ENCODE results near the gene CRACR2A. TPM values are rescaled to one million over a fixed set of nuclear protein-coding genes. Genes with fewer than 3 reads are reported as not detected.

CRACR2A gene
- total and polyA plus RNA-seq, 2 of the 8 experiments (the other 6 are each of a cell fraction or from before 2014, with no cell fraction given), result 0.85 to 3.2 TPM

- Histone ChIP-seq H3K36me3 (ENCODE audit: control insufficient read depth in 2 of 4, insufficient read depth in 4 of 4, low read length in 3 of 4) (no peaks in the 10 kb centered on the region), H3K4ac (replicated peaks; ENCODE audit: insufficient read length, low read depth, low read length) (no peak overlapping the region), H3K27me3 (replicated peaks in 1 of 4; ENCODE audit: control insufficient read depth in 3 of 4, extremely low read depth in 1 of 4, insufficient read depth in 3 of 4, low read length in 3 of 4) (no peaks in the 10 kb centered on the region), H4K8ac (ENCODE audit: extremely low read depth, insufficient read depth, low read length) (no peak overlapping the region), H2BK12ac (ENCODE audit: low read depth, low read length) (no peak overlapping the region; the same call in 1 of the 2 replicates), H3K23me2 (ENCODE audit: low read depth, low read length) (no peaks in the 10 kb centered on the region; the same call in 1 of the 2 replicates), H3K79me1 (ENCODE audit: low read depth, low read length) (no peaks in the 10 kb centered on the region), H3K18ac (ENCODE audit: extremely low read depth, low read length) (peak overlapping the region; percentile 35; the same call in 1 of the 2 replicates), H2BK5ac (ENCODE audit: low read depth, low read length) (no peak overlapping the region), H3K4me1 (replicated peaks in 1 of 4; ENCODE audit: control insufficient read depth in 3 of 4, insufficient read depth in 4 of 4, low read length in 3 of 4) (peaks cover 11 to 25% (median 23%) of the 10 kb centered on the region in 4 experiments), H2BK120ac (replicated peaks; ENCODE audit: low read depth, low read length) (no peak overlapping the region), H3K9me3 (ENCODE audit: insufficient read depth in 2 of 2, low read depth in 1 of 2, low read length in 1 of 2) (no peaks in the 10 kb centered on the region), H4K20me1 (replicated peaks in 1 of 2; ENCODE audit: control insufficient read depth in 1 of 2, insufficient read depth in 2 of 2, low read length in 2 of 2) (no peaks in the 10 kb centered on the region), H4K5ac (ENCODE audit: insufficient read length, low read depth, low read length) (no peak overlapping the region), H3K23ac (ENCODE audit: insufficient read length) (no peak overlapping the region), H3K9ac (replicated peaks in 1 of 4; ENCODE audit: extremely low read depth in 1 of 4, low read depth in 3 of 4, low read length in 3 of 4) (no peak overlapping the region), H2AK5ac (ENCODE audit: low read depth, low read length) (no peak overlapping the region), H3K56ac (replicated peaks; ENCODE audit: insufficient read length, low read depth, low read length) (no peak overlapping the region), H3K4me3 (ENCODE audit: extremely low read depth in 1 of 4, insufficient read depth in 2 of 4, low read depth in 3 of 4, low read length in 4 of 4) (no peak overlapping the region), H4K91ac (replicated peaks; ENCODE audit: insufficient read length, low read length) (no peak overlapping the region), H2BK15ac (ENCODE audit: low read length) (no peak overlapping the region), H3K14ac (ENCODE audit: insufficient read length) (no peak overlapping the region), H3K27ac (ENCODE audit: low read depth, low read length) (no peak overlapping the region), H3K79me2 (ENCODE audit: control insufficient read depth in 1 of 2, insufficient read depth in 2 of 2, low read length in 2 of 2) (no peaks in the 10 kb centered on the region), H2AFZ (ENCODE audit: low read length) (no peak overlapping the region), H3K4me2 (ENCODE audit: insufficient read depth in 1 of 2, low read depth in 2 of 2, low read length in 2 of 2) (peak overlapping the region in 1 of 2 experiments; percentile 15; a peak in 1 of 4 replicates), H2BK20ac (ENCODE audit: low read length) (0 out of 2 replicates have a peak overlapping the region, but pooled peaks have one; percentile 38)
- peak; percentile 42; the same call in 1 of the 2 replicates for TF ChIP-seq E2F6 (IDR thresholded peaks at IDR 0.05)
- TF ChIP-seq SAP30 (IDR thresholded peaks at IDR 0.05; ENCODE audit: insufficient read depth, insufficient replicate concordance, low read length), result no peak
- 72% methylated on average over 14 of the region's 14 CpGs; no CpG with 5 or more reads in 1 of the 2 experiments for WGBS, 2 experiments (ENCODE audit: extremely low coverage in 1 of 2, insufficient coverage in 1 of 2, insufficient read length in 1 of 2, insufficient replicate concordance in 2 of 2, low coverage in 1 of 2, low lambda C conversion rate in 2 of 2, missing lambda C conversion rate in 1 of 2)
- POLR2A ChIA-PET (ENCODE audit: partially characterized antibody), result interaction anchor here (1.2 kb wide), 1 partner anchor 10 kb away, joined by 3 read pairs; no protein-coding TSS in a partner anchor
- FAIRE-seq (peak; percentile 70), DNase-seq (ENCODE audit: low read depth in 1 of 2, low spot score in 2 of 2) (no peak)
- CTCF ChIA-PET (ENCODE audit: partially characterized antibody), result interaction anchor here (0.7 to 1.4 kb wide), 4 partner anchors 258 to 735 kb away, joined by 3 to 7 read pairs (median 4); no protein-coding TSS in a partner anchor
Observed at GRCh38 chr12:3600039-3600720, 152.7 kb downstream of the CRACR2A start.
